TTC549 (cell line): ENCODE measurements around the gene EMX2.
"Not testable (repeated sequence)": the region's sequence is repeated elsewhere in the genome, so short reads cannot be mapped to it uniquely, and the experiment has no call there.

Experiments
- FAIRE-seq: peaks from 2 replicates; lab custom pipeline; 2012; peaks lifted over from hg19 to GRCh38; lab: Jason Lieb, UNC

Gene EMX2

DNA sequence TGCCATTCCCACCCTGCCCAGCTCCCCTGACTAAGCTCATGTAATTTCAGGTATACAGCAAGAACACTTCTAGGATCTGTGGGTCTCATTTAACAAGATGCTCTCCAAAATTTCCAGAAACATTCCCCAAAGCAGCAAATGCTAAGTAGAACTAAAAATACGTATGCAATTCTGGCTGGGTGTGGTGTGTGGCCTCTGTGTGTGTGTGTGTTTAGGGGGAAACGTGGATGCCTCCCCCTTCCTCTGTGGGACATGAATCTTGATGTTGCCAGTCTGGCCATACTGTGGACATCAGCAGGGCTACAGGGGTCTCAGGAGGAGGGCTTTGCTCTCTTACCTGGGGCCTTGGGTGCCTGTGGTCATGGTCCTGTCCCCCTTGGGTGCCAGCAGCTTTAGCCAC is 18.4 kb downstream of the EMX2 start:
- FAIRE-seq: no peak

GRCh38 chr10:117562220-117562619 is 19.7 kb downstream of the EMX2 start:
- no peak for FAIRE-seq

- no peak for FAIRE-seq
Observed at GRCh38 chr10:117562896-117563737, 20.6 kb downstream of the EMX2 start.

DNA sequence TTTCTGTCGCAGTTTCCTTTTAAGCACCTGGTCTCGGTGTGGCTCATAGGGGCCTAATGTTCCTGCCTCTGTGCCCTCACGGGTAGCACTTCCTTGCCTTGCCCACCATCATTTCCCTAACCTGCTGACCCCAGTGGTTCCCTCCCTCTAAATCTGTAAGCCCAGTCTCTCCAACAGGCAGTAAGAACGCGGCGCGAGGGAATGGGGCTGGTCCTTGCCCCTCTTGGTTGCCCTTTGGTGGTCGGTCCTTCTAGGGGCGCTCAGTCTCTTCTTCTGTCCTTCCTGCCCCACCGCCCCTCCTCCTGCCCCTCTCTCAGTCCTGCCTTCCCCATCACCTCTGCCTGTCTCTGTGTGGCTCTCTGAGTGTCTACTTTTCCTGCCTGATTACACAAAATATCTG is 21.2 kb downstream of the EMX2 start:
- no peak for FAIRE-seq

DNA sequence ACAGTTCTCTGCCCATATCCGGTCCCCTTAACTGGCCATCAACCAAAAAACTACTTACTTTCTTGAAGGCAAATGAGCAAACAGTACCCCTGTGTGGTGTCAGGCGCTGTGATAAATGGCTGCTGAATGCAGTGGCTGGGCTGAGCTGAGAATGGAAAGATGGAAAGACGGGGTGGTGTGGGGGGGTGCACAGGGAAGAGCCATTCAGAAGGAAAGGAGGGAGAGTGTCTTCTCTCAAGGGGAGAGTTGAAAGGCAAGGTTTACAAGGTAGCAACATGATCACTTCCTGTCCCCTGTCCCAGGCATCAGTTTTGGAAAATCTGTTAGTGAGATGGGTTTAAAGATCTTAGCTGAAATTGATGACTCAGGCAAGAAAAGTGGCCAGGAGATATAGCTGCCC is 22.5 kb downstream of the EMX2 start:
- no peak for FAIRE-seq

DNA sequence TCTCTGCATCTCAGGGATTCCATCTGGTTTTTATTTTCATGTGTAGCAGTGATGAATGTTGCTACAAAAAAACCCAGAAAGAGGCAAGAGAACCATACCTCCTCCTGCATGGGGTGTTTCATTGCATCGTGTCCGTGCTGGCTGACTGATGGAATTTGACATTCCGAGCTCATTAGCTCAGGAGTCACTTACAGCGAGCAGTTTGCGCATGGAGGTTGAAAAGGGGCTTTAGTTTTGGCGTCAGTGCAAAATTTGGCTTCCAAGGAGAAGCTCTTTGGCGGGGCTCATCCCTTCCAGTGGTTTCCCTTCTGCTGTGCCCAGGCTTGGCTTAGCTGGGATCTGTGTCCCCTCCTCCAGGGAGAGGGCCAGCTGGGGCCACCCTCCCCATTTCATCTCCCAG is 25.8 kb downstream of the EMX2 start:
- no peak for FAIRE-seq

DNA sequence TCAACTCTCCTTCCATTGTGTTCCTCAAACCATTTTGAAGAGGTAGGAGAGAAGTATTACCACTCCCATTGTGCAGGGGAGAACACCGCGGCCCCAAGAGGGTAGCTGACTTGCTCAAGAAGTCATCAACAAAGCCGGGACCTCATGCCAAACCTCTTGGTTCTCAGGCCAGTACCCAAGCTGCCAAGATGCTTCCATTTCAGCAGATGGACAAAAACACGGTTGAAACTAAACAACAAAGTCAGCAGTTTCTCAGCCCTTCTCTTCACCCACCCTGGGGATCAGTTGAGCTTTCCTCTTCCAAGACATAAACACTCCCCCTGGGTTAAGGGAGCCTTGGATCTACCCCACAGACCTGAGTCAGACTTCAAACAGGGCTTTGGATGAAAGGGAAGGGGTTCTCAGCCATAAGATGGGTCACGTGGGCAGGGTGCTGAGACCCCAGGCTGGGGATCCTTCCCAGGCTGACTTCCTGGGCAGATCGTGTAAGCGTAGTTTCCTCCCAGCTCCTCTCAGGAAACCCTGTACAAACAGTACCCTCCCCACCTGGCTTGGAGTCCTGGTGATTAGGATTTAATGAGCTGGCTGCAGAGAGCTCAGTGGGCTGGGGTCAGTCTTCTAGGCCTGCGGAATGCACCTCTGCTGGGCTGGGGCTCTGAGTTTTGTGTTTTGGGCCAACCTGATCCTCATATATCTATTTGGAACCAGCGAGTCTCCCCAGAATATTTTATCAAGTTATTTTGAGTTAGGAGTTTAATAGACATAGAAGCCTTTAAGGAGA is 27.3 kb downstream of the EMX2 start:
- no peak for FAIRE-seq

DNA sequence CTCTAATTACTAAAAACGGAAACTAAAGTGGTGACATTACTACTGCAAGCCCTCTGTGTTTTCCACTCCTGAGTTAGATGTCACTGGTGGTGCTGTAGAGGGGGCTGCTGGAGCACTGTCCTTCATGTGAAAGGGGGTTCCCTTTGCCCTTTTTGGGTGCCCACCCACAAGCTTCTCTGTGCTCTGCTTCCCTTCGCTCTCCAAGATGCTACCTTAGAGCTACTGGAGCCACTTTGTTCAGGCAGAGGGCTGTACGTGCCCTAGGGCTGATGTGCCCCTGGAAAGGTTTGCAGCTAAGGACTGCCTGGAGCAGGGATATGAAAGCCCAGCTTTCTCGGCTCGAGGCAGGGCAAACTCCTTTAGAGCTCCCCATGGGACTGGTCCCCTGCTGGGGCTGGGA is 28.3 kb downstream of the EMX2 start:
- no peak for FAIRE-seq

- FAIRE-seq: no peak
Observed at GRCh38 chr10:117574498-117575146, 32.1 kb downstream of the EMX2 start.

- no peak for FAIRE-seq
Observed at GRCh38 chr10:117578490-117578889, 35.9 kb downstream of the EMX2 start.

DNA sequence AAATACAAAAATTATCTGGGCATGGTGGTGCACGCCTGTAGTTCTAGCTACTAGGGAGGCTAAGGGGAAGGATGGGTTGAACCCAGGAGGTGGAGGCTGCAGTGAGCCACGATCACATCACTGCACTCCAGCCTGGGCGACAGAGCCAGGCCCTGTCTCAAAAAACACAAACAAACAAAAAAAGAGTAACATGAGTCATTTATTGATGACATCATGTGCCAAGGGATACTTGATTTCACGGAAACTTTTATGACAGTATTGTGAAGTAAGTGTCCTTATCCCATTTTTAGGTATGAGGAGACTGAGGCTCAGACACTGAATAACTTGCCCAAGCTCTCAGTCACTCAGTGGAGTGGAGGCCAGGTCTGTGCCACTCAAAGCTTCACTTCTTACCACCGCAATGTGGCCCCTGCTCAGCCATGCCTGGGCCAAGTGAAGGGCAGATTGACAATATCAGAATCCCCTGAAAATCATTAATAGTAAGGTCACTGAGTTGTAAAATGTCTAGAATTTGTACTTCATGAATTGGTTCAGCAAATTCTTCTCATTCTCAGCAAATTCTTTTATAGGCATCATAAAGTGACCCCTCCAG is 36.5 kb downstream of the EMX2 start:
- FAIRE-seq: no peak

- FAIRE-seq: no peak
Observed at GRCh38 chr10:117581961-117582360, 39.4 kb downstream of the EMX2 start.

- not testable (repeated sequence) for FAIRE-seq
Observed at GRCh38 chr10:117584831-117585230, 42.3 kb downstream of the EMX2 start.

DNA sequence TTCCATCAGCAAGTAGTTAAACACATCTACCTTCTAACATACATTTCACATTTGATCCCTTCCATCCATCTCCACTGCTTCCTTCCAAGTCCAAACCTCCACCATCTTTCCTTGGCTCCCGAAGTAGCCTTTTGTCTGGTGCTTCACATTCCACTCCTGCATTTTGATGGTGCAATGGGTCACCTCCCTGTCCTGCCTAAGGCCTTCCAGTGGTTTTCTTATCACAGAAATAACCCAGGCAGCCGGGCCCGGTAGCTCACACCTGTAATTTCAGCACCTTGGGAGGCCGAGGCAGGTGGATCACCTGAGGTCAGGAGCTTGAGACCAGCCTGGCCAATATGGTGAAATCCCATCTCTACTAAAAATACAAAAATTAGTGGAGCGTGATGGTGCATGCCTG is 44.5 kb downstream of the EMX2 start:
- FAIRE-seq: no peak

DNA sequence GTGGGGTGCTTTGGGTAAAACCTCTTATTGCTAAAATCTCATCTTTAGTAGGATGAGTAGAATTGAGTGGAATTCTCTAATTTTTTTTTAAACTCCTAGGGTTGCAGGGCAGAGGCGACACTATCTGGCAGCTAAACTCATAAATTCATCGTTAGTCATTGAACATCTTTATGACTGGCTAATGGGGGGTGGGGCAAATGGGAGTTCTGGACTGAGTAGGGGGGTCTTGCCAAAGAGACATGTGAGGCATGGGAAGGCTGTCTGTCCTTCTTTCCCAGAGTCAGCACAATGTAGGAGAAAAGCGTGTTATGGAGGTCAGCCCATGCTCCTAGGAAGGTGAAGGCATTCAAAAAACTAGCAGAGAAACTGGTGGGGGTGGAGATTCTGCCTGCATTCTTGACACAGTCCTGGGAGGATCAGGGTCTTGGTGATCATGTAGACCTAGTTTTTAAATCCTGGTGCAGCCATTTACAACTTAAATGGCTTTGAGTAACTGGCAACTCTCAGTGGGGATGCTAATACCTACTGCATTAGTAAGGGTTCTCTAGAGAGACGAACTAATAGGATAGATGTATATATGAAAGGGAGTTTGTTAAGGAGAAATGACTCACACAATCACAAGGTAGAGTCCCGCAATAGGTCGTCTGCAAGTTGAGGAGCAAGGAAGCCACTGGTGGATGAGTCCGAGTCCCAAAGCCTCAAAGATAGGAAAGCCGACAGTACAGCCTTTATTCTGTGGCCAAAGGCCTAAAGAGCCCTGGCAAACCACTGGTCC is 47.7 kb downstream of the EMX2 start:
- FAIRE-seq: no peak

- FAIRE-seq: no peak
Observed at GRCh38 chr10:117591043-117591442, 48.5 kb downstream of the EMX2 start.

DNA sequence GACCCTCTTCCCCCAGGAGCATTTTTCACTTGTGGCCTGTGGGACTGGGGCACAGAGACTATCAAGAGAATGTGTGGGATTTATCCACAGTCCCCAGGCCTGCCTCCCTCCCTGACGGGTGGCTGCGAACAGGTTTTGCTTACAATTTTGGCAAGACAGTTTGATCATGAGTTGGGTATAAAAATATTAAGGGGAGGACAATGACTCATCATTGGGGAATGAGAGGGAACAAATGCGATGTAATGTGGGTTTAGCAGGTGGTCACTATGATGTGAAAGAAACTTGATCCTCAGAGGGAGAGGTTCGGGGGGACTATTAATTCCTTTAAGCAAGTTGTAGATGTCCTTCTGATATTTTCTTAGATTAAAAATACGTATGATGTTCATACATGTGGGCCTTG is 52.2 kb downstream of the EMX2 start:
- FAIRE-seq: no peak

DNA sequence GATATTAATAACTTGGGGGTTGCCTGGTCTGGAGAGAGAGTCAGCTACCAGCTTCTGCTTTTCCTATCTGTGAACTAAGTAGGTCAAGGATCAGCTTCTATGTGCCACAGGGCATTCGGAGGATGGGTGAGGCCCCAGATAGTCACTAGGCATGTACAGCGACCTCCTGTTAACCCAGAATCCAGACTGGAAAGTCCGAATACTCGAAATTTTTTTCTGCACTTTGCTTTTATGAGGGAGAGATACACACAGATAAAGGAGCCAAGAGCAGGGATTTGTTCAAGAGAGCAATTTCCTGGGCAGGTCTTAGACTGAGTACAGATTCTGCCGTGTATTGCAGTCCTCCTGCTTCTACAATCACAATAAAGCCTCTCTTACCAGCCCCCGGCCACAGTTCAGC is 54.2 kb downstream of the EMX2 start:
- no peak for FAIRE-seq

- FAIRE-seq: no peak
Observed at GRCh38 chr10:117597216-117597615, 54.7 kb downstream of the EMX2 start.
